ENCODE measurements around the gene ACYP2.
"Not testable (repeated sequence)": the region's sequence is repeated elsewhere in the genome, so short reads cannot be mapped to it uniquely, and the experiment has no call there.

ACYP2 gene

DNA sequence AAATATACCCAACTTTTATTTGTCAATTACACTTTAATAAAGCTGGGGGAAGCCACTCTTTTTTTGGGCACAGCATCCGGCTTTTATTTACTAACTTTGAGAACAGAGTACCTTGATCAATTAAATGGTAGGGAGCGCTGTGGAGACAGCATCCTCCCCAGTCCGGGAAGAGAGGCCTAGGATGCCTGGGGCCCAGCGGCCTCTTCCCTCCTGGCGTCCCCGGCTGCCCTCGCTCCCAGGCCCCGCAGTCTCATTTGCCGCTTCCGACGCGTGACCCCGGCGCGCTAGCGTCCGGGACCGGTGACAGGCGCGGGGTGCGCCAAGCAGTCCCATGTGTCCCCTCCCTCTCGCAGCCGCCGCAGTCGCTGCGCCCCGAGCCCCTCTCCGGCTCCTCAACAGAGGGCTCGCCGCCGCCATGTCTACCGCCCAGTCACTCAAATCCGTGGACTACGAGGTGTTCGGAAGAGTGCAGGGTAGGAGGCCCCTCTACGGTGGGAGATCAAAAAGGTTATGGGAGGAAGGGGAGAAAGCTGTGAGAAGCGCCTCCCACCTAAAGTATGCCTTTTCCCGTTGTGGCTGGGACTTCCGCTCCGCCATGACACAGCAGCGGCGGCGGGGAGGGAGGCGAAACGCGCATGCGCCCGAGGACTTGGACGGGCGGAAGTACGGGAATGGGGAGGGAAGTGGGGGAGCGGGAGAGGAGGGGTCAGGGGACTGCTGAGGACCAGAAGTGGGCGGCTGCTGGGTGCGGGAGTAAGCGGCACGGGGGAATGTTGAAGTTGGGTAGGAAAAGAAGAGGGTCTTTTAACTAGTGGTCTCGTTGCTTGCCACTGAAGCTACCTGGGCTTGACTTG is at the start of gene ACYP2:
Gene ACYP2 (plus strand): TSS at position 332 of the 854 bp plus-strand sequence.
- peak; percentile 87 for DNase-seq

GRCh38 chr2:54065891-54066290 is 49.5 kb upstream of the ACYP2 start:
- no peak for DNase-seq

GRCh38 chr2:54067851-54068375 is 47.5 kb upstream of the ACYP2 start:
- DNase-seq: no peak

DNA sequence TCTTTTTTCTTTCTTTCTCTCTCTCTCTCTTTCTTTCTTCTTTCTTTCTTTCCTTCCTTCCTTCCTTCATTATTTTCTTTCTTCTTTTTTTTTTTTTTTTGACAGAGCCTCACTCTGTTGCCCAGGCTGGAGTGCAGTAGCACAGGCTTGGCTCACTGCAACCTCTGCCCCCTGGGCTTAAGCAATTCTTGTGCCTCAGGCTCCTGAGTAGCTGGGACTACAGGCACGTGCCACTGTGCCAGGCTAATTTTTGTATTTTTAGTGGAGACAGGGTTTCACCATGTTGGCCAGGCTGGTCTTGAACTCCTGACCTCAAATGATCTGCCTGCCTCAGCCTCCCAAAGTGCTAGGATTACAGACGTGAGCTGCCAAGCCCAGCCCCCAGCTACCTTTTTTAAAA is 42.9 kb upstream of the ACYP2 start:
- not testable (repeated sequence) for DNase-seq

- no peak for DNase-seq
Measured at GRCh38 chr2:54073796-54074195, 41.6 kb upstream of the ACYP2 start.

GRCh38 chr2:54074606-54075341 is 40.6 kb upstream of the ACYP2 start:
- no peak for DNase-seq

DNA sequence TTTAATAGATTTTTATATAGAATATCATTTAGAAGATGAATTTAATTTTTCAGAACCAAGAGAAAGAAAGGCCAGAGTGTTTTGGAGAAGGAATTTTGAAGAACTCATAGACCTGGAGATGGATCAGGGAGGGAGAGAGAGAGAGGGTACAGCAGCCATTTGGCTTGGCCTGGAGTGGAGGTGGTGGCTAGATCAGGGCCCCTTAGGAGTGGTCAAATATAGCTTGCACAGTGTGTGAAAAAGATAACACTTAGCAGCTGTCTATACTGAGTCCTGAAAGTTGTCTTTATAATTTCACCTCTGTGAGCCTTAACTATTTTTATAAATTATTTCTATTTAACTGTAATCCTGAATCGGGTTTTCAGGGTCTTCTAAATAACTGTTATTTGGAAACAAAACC is 38.8 kb upstream of the ACYP2 start:
- DNase-seq: no peak

GRCh38 chr2:54077088-54077900 is 38.1 kb upstream of the ACYP2 start:
- no peak for DNase-seq

DNA sequence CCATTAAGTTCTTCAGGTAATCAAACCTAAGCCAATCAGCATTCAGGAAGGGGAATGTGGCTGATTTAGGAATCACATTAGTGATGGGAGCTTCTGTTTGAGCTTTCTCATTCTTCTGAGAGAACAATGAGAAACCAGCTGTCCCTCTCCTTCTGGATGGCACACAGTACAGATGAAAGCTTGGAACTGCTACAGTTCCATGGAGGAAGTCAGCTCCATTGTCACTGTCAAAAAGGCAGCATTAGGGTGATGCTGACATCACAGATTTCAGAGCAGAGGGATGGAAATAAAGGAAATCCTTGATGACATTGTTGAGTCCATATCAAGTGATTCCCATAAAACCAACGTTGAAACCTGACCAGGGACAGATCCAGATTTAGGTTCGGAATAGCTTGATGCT is 36.1 kb upstream of the ACYP2 start:
- DNase-seq: no peak

DNA sequence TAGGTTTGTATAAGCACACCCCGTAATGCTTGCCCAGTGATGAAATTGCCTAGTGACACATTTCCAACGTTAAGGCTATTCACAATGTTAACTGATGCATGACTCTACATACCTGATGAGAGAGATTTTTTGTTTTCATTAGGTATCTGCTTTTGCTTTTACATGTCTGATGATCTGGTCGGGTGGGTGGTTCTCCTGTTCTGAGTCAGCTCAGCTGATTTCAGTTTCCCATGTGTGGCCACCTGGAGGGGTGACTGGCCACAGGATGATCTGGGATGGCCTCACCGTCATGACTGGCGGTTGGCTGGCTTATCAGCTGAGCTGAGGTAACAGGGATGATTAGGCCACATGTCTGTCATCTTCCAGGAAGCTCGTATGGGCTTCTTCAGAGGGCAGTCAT is 33.8 kb upstream of the ACYP2 start:
- DNase-seq: no peak

- no peak for DNase-seq
Measured at GRCh38 chr2:54083021-54083420, 32.4 kb upstream of the ACYP2 start.

DNA sequence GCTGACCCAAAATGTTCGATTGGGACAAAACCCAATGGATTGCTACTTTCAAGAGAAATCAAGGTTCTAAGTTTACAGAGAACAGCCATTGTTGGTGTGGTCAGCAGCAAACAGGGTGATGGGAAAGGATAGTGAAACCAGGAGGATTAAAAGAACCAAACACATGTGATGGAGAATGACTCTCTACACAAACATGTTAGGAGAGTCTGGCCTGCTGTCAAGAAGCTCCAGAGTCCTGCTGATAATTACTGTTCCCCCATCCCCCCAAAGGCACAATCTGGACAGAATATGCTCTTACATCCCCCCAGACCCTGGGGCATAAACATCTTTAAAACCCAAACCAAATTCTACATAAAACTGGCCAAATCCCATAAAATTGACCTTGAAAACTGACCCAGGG is 32.0 kb upstream of the ACYP2 start:
- no peak for DNase-seq

GRCh38 chr2:54084600-54084999 is 30.8 kb upstream of the ACYP2 start:
- DNase-seq: no peak

DNA sequence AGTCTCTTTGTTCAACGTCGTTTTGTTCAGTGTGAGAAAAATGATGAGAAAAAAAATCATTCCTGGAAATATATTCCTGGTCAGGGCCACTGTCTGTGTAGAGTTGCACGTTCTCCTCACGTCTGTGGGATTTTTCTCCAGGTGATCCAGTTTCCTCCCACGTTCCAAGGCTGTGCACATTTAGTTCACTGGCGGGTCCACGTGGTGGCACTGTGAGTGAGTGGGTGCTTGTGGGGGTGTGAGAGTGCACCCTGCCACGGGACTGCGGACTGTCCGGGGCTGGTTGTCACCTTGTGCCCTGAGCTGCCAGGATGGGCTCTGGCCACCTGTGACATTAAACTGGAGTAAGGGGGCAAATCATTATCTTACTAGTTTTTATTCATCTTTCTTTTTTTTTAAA is 30.3 kb upstream of the ACYP2 start:
- DNase-seq: no peak

- DNase-seq: no peak
Measured at GRCh38 chr2:54086157-54086556, 29.3 kb upstream of the ACYP2 start.

DNA sequence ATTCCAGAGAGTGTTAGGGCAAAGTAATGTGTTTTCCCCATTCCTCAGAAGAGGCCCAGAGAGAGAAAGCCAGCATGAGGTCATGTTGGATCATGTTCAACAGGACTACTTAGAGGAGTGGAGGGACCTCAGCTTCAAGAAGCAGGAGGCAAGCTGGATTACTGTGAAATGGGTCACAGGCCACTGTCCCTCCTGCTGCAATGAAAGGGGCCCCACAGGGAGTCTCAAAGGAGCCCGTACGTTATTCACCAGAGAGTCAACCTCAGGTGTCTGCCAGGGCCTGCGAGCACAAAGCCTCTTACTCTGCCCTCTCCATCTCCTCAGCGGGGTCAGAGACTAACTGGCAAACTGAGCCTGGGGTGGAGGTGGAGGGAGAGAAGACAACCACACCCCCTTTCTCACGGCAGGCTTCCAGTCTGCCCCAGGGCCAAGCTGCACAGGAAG is 27.2 kb upstream of the ACYP2 start:
- DNase-seq: no peak

DNA sequence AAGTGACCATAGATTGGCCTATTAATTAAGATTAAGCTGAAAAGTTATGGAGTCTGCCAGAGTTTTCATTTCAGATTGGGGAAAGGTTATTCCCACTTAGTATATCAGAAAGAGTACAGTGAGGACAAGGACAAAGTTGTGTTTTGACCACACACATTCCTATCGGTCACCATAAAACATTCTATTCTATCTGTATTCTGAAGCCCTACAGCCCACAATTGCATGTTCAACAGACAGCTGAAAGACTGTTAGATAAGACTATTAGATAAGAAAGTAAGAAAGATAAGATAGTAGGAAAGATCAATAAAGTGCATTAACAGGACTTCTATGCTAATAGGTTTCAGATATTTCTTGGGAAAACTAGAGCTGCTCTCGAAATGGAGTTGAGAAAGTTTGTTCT is 26.7 kb upstream of the ACYP2 start:
- no peak for DNase-seq

DNA sequence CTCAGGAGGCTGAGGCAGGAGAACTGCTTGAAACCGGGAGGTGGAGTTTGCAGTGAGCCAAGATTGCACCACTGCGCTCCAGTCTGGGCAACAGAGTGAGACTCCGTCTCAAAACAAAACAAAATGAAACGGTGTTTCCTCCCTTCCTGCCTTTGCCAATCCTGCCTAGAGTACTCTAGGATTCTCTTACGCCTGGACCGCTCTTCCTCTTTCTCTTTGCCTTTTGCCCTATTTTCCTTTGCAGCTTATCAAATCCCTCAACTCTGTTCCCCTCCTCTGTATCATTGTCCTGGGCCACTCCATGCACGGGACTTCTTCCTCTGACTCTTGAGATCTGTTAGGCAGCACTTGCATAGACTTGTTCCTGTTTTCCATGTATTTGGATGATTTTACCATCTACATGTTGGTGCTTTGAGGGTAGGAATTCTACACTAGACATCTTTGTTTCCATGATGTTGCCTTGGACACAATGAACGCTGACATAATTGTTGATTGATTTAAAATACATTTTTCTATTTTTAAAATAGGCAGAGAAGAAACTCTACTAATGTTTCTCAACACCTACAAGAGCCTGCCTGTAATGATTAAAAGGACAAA is 24.8 kb upstream of the ACYP2 start:
- DNase-seq: no peak

DNA sequence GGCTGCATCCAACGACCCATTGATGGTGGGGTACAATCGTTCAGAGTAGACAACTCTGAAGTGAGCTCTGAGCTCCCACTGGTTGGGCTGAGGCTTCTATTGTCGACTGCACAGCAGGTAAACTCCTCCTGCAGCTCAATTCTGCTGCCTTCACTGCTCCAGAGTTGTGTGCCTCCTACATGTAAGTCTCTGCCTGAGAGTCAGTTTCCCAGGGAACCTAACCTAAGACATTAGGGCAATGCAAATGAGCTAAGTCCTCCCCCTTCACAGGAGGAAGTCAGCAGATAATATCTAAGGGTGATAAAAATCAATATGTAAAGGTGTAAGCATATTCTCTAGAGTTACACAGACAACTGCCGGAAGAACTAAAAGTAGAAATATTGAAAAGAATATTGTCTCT is 22.5 kb upstream of the ACYP2 start:
- DNase-seq: no peak

GRCh38 chr2:54095406-54095805 is 20.0 kb upstream of the ACYP2 start:
- DNase-seq: not testable (repeated sequence)

DNA sequence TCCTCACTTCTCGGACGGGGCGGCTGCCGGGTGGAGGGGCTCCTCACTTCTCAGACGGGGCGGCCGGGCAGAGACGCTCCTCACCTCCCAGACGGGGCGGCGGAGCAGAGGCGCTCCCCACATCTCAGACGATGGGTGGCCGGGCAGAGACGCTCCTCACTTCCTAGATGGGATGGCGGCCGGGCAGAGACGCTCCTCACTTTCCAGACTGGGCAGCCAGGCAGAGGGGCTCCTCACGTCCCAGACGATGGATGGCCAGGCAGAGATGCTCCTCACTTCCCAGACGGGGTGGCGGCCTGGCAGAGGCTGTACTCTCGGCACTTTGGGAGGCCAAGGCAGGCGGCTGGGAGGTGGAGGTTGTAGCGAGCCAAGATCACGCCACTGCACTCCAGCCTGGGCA is 19.3 kb upstream of the ACYP2 start:
- DNase-seq: not testable (repeated sequence)

GRCh38 chr2:54097124-54097523 is 18.3 kb upstream of the ACYP2 start:
- no peak for DNase-seq

DNA sequence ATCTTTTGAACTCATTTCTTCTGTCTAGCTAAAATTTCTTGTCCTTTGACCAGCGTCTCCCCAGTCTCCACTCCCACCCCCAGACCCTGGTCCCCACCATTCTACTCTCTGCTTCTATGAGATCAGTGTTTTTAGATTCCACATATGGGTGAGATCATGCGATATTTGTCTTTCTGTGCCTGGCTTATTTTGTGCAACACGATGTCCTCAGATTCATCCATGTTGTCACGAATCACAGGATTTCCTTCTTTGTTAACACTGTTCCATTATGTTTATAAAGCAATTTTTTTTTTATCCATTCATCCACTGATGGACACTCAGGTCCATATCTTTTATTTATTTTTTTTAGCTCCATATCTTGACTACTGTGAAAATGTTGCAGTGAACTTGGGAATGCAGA is 16.0 kb upstream of the ACYP2 start:
- no peak for DNase-seq
